Suprapubic skin (tissue), 4 donors: ENCODE results near the gene TGFB2. TPM values are rescaled to one million over a fixed set of nuclear protein-coding genes. Genes with fewer than 3 reads are reported as not detected.

Experiments used
- DNase-seq, 2 donors: peaks; one replicate each; pipeline ENCODE4 v3.0.0-alpha.2; 2019; ENCODE audit warnings: low spot score in 2 of 2
- H3K27ac ChIP-seq: fragments of 200-600 bp; sonication (generic); one replicate; pipeline ENCODE4 v1.5.1; 2019
- H3K27me3 ChIP-seq: fragments of 200-600 bp; sonication (generic); one replicate; pipeline ENCODE4 v1.5.1; 2019
- H3K36me3 ChIP-seq: fragments of 200-600 bp; sonication (generic); one replicate; pipeline ENCODE4 v1.5.1; 2019
- H3K4me1 ChIP-seq: fragments of 200-600 bp; sonication (generic); one replicate; pipeline ENCODE4 v1.5.1; 2019
- H3K4me3 ChIP-seq: fragments of 200-600 bp; sonication (generic); one replicate; pipeline ENCODE4 v1.5.1; 2019; ENCODE audit warnings: mild to moderate bottlenecking
- H3K9me3 ChIP-seq: fragments of 200-600 bp; sonication (generic); one replicate; pipeline ENCODE4 v1.5.1; 2019
- CTCF ChIP-seq, 2 donors: fragments of 200-600 bp in 1 of 2; fragments of 450-650 bp in 1 of 2; sonication (generic) in 1 of 2; IDR thresholded peaks; one replicate each; pipeline ENCODE4 v1.5.1; 2016 to 2019; ENCODE audit warnings: antibody characterized with exemption in 2 of 2, mild to moderate bottlenecking in 1 of 2, moderate library complexity in 1 of 2
- EP300 ChIP-seq: sonication (generic); formaldehyde crosslinking; IDR thresholded peaks from one replicate; pipeline ENCODE4 v1.6.1; 2017; ENCODE audit warnings: antibody characterized with exemption
- POLR2A ChIP-seq, 2 donors: fragments of 450-650 bp; IDR thresholded peaks; one replicate each; pipeline ENCODE4 v1.6.1; 2017; ENCODE audit warnings: antibody characterized with exemption in 2 of 2, mild to moderate bottlenecking in 2 of 2, moderate library complexity in 2 of 2
- POLR2AphosphoS5 ChIP-seq, 3 donors: sonication (generic); formaldehyde crosslinking; IDR thresholded peaks; one replicate each; pipeline ENCODE4 v1.6.1; 2017; ENCODE audit warnings: antibody characterized with exemption in 3 of 3
- WGBS: methylation state at CpG from one replicate; pipeline ENCODE4 v1.1.5; 2018; 5-methylcytosine and 5-hydroxymethylcytosine counted together
- total RNA-seq, 4 donors: library from RNA; depleted of rRNA; stranded (reverse); fragments of >200 nt; gene quantifications; one replicate each; pipeline ENCODE4 v1.1.0, GENCODE V29; 2016

The TGFB2 gene
- total RNA-seq, 4 donors from 2014 or later: 0.60 to 3.9 (median 3.0) TPM

- WGBS: 96% methylated on average over 4 of the region's 4 CpGs
- no peak for DNase-seq
These were observed 37.1 kb downstream of the TGFB2 start for GRCh38 chr1:218382261-218382660.

GRCh38 chr1:218383051-218383450 is 37.9 kb downstream of the TGFB2 start:
- Histone ChIP-seq H3K9me3 (no peaks in the 10 kb centered on the region), H3K27ac (no peak overlapping the region), H3K4me3 (no peak overlapping the region), H3K4me1 (peaks cover 6% of the 10 kb centered on the region), H3K36me3 (no peaks in the 10 kb centered on the region), H3K27me3 (no peaks in the 10 kb centered on the region)
- DNase-seq: no peak
- TF ChIP-seq POLR2A (IDR thresholded peaks at IDR 0.05): no peak
- TF ChIP-seq POLR2AphosphoS5 (IDR thresholded peaks at IDR 0.05): no peak
- TF ChIP-seq CTCF (IDR thresholded peaks at IDR 0.05): no peak
- TF ChIP-seq EP300: no peak
- 77% methylated on average over 2 of the region's 2 CpGs for WGBS

More at GRCh38 chr1:218382261-218382660, 37.1 kb downstream of the TGFB2 start:
- TF ChIP-seq CTCF (IDR thresholded peaks at IDR 0.05) (no peak), POLR2AphosphoS5 (IDR thresholded peaks at IDR 0.05) (no peak), POLR2A (IDR thresholded peaks at IDR 0.05) (no peak), EP300 (no peak)
- H3K4me1 ChIP-seq: peaks cover 11% of the 10 kb centered on the region
- no peak overlapping the region for H3K27ac ChIP-seq
- no peaks in the 10 kb centered on the region for H3K36me3 ChIP-seq
- H3K9me3 ChIP-seq: no peaks in the 10 kb centered on the region
- H3K4me3 ChIP-seq: no peak overlapping the region
- H3K27me3 ChIP-seq: no peaks in the 10 kb centered on the region

- Histone ChIP-seq H3K4me3 (no peak overlapping the region), H3K27ac (no peak overlapping the region), H3K27me3 (no peaks in the 10 kb centered on the region), H3K9me3 (no peaks in the 10 kb centered on the region), H3K4me1 (peaks cover 6% of the 10 kb centered on the region), H3K36me3 (no peaks in the 10 kb centered on the region)
- DNase-seq: no peak
- WGBS: 82% methylated on average over 8 of the region's 8 CpGs
- TF ChIP-seq CTCF (IDR thresholded peaks at IDR 0.05) (no peak), POLR2A (IDR thresholded peaks at IDR 0.05) (no peak), EP300 (no peak), POLR2AphosphoS5 (IDR thresholded peaks at IDR 0.05) (no peak)
These were observed 38.5 kb downstream of the TGFB2 start for GRCh38 chr1:218383681-218384080.

- WGBS: 73% methylated on average over 6 of the region's 6 CpGs
- peaks cover 6% of the 10 kb centered on the region for H3K4me1 ChIP-seq
- TF ChIP-seq EP300: no peak
- no peak for TF ChIP-seq CTCF (IDR thresholded peaks at IDR 0.05)
- no peak for TF ChIP-seq POLR2A (IDR thresholded peaks at IDR 0.05)
- no peak for TF ChIP-seq POLR2AphosphoS5 (IDR thresholded peaks at IDR 0.05)
- DNase-seq: no peak
- H3K4me3 ChIP-seq: no peak overlapping the region
- no peaks in the 10 kb centered on the region for H3K27me3 ChIP-seq
- no peak overlapping the region for H3K27ac ChIP-seq
- H3K9me3 ChIP-seq: no peaks in the 10 kb centered on the region
- H3K36me3 ChIP-seq: no peaks in the 10 kb centered on the region
These were observed 39.5 kb downstream of the TGFB2 start for GRCh38 chr1:218384581-218384993.

- peak in 1 of 2 donors; percentile 29 for DNase-seq
- Histone ChIP-seq H3K4me1 (peaks cover 16% of the 10 kb centered on the region), H3K36me3 (no peaks in the 10 kb centered on the region), H3K27ac (no peak overlapping the region), H3K9me3 (no peaks in the 10 kb centered on the region), H3K27me3 (no peaks in the 10 kb centered on the region), H3K4me3 (no peak overlapping the region)
- 99% methylated on average over 8 of the region's 8 CpGs for WGBS
- no peak for TF ChIP-seq EP300
- TF ChIP-seq POLR2AphosphoS5 (IDR thresholded peaks at IDR 0.05): no peak
- no peak for TF ChIP-seq POLR2A (IDR thresholded peaks at IDR 0.05)
These were observed 43.5 kb downstream of the TGFB2 start for GRCh38 chr1:218388591-218388990.

GRCh38 chr1:218390618-218391017 is 45.5 kb downstream of the TGFB2 start:
- TF ChIP-seq POLR2AphosphoS5 (IDR thresholded peaks at IDR 0.05) (no peak), POLR2A (IDR thresholded peaks at IDR 0.05) (no peak), CTCF (IDR thresholded peaks at IDR 0.05) (no peak), EP300 (no peak)
- 44% methylated on average over 3 of the region's 3 CpGs for WGBS
- no peak for DNase-seq
- Histone ChIP-seq H3K4me3 (no peak overlapping the region), H3K4me1 (peaks cover 16% of the 10 kb centered on the region), H3K27ac (no peak overlapping the region), H3K9me3 (no peaks in the 10 kb centered on the region), H3K27me3 (no peaks in the 10 kb centered on the region), H3K36me3 (no peaks in the 10 kb centered on the region)
